ENCODE measurements around the gene ADRA1B. TPM values are rescaled to one million over a fixed set of nuclear protein-coding genes. Genes with fewer than 3 reads are reported as not detected.

Gene ADRA1B
- total RNA-seq, 1 experiment from 2014 or later, result 8.3 TPM

DNA sequence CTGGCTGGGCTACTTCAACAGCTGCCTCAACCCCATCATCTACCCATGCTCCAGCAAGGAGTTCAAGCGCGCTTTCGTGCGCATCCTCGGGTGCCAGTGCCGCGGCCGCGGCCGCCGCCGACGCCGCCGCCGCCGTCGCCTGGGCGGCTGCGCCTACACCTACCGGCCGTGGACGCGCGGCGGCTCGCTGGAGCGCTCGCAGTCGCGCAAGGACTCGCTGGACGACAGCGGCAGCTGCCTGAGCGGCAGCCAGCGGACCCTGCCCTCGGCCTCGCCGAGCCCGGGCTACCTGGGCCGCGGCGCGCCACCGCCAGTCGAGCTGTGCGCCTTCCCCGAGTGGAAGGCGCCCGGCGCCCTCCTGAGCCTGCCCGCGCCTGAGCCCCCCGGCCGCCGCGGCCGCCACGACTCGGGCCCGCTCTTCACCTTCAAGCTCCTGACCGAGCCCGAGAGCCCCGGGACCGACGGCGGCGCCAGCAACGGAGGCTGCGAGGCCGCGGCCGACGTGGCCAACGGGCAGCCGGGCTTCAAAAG lies 55.7 kb downstream of the ADRA1B start:
- Histone ChIP-seq H3K9me3 (ENCODE audit: control insufficient read depth, insufficient read depth, low read depth, low read length) (no peaks in the 10 kb centered on the region), H3K36me3 (ENCODE audit: control insufficient read depth, insufficient read depth, low read length) (no peaks in the 10 kb centered on the region), H3K4me3 (ENCODE audit: low read depth in 2 of 2, low read length in 2 of 2) (no peak overlapping the region), H3K4me1 (ENCODE audit: control insufficient read depth, insufficient read depth, low read length) (no peaks in the 10 kb centered on the region), H3K27me3 (ENCODE audit: control insufficient read depth, insufficient read depth, low read length) (0 out of 2 replicates have a peak, but pooled peaks cover 3% of the 10 kb centered on the region), H3K27ac (ENCODE audit: low read length) (no peak overlapping the region)
- DNase-seq (ENCODE audit: low read depth, low spot score), result no peak
- ATAC-seq, result 0 out of 2 replicates have a peak, but pooled peaks have one; percentile 67
- POLR2A ChIA-PET, result no interaction called here
- CTCF ChIA-PET, result no interaction called here
- in situ Hi-C loops (cut with HindIII; ENCODE audit: low pct_unique_long_range_greater_than_20kb, low sequenced_read_pairs), result no loop called here
- intact Hi-C loops (cut with micrococcal nuclease; ENCODE audit: unreplicated experiment), result no loop called here
- BruUV-seq (replicated peaks), result no TSS peak
- TF ChIP-seq TCF7L2 (IDR thresholded peaks at IDR 0.05; ENCODE audit: low read depth, low read length), result no peak
- no peak for TF ChIP-seq POLR2AphosphoS5 (IDR thresholded peaks at IDR 0.05; ENCODE audit: low read depth, low read length)
- no peak for TF ChIP-seq SIN3A (IDR thresholded peaks at IDR 0.05; ENCODE audit: borderline replicate concordance, insufficient read depth, low read depth, low read length)
- TF ChIP-seq, protein P1, sequence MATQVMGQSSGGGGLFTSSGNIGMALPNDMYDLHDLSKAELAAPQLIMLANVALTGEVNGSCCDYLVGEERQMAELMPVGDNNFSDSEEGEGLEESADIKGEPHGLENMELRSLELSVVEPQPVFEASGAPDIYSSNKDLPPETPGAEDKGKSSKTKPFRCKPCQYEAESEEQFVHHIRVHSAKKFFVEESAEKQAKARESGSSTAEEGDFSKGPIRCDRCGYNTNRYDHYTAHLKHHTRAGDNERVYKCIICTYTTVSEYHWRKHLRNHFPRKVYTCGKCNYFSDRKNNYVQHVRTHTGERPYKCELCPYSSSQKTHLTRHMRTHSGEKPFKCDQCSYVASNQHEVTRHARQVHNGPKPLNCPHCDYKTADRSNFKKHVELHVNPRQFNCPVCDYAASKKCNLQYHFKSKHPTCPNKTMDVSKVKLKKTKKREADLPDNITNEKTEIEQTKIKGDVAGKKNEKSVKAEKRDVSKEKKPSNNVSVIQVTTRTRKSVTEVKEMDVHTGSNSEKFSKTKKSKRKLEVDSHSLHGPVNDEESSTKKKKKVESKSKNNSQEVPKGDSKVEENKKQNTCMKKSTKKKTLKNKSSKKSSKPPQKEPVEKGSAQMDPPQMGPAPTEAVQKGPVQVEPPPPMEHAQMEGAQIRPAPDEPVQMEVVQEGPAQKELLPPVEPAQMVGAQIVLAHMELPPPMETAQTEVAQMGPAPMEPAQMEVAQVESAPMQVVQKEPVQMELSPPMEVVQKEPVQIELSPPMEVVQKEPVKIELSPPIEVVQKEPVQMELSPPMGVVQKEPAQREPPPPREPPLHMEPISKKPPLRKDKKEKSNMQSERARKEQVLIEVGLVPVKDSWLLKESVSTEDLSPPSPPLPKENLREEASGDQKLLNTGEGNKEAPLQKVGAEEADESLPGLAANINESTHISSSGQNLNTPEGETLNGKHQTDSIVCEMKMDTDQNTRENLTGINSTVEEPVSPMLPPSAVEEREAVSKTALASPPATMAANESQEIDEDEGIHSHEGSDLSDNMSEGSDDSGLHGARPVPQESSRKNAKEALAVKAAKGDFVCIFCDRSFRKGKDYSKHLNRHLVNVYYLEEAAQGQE (IDR thresholded peaks at IDR 0.05; ENCODE audit: insufficient read depth in 1 of 2, low read depth in 2 of 2, low read length in 1 of 2), result no peak
- TF ChIP-seq, protein P2, sequence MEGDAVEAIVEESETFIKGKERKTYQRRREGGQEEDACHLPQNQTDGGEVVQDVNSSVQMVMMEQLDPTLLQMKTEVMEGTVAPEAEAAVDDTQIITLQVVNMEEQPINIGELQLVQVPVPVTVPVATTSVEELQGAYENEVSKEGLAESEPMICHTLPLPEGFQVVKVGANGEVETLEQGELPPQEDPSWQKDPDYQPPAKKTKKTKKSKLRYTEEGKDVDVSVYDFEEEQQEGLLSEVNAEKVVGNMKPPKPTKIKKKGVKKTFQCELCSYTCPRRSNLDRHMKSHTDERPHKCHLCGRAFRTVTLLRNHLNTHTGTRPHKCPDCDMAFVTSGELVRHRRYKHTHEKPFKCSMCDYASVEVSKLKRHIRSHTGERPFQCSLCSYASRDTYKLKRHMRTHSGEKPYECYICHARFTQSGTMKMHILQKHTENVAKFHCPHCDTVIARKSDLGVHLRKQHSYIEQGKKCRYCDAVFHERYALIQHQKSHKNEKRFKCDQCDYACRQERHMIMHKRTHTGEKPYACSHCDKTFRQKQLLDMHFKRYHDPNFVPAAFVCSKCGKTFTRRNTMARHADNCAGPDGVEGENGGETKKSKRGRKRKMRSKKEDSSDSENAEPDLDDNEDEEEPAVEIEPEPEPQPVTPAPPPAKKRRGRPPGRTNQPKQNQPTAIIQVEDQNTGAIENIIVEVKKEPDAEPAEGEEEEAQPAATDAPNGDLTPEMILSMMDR (IDR thresholded peaks at IDR 0.05), result no peak

DNA sequence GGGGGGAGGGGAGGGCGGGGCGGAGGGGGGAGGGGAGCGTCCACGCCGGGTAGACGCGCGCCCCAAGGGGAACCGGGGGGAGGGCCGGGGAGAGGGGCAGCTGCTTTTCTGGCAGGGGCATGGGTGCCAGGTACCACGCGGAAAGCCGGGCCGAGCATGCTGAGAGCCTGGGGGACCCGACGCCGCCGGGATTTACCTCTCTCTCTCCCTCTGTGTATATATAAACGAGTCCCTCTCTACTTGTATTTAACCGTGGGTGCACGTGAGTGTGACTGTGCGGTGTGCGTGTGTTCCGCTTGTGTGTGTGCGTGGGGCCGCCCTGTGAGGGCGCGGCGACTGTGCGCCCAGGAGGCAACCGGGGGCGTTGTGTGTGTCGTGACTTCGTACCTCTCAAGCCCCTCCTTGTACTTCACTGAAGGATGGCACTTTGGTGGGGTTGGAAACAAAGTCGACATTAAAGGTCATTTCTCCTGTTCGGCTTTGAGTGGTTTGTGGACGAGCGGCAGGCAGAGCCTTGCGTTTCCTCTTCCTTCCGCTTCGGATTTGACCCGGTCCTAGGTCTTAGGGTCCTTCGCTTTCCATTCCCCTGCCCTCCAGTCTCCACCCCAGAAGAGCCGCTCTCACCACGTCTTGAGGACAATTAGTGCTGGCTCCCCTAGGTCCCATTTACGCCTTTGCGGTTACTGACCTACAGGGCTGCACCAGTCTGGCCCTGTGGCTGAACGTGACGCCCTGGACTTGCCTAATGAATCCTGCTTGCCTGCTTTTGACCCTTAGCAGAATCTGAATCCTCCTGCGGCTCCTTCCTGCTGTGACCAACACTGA lies 56.5 kb downstream of the ADRA1B start:
- 0 out of 2 replicates have a peak, but pooled peaks cover 3% of the 10 kb centered on the region for H3K27me3 ChIP-seq (ENCODE audit: control insufficient read depth, insufficient read depth, low read length)
- intact Hi-C loops (cut with micrococcal nuclease; ENCODE audit: unreplicated experiment) (no loop called here), in situ Hi-C loops (cut with HindIII; ENCODE audit: low pct_unique_long_range_greater_than_20kb, low sequenced_read_pairs) (no loop called here)
- no peaks in the 10 kb centered on the region for H3K4me1 ChIP-seq (ENCODE audit: control insufficient read depth, insufficient read depth, low read length)
- H3K27ac ChIP-seq (ENCODE audit: low read length), result no peak overlapping the region
- no peaks in the 10 kb centered on the region for H3K9me3 ChIP-seq (ENCODE audit: control insufficient read depth, insufficient read depth, low read depth, low read length)
- H3K4me3 ChIP-seq (ENCODE audit: low read depth in 2 of 2, low read length in 2 of 2), result no peak overlapping the region
- CTCF ChIA-PET, result no interaction called here
- BruUV-seq (replicated peaks), result no TSS peak
- TF ChIP-seq TCF7L2 (IDR thresholded peaks at IDR 0.05; ENCODE audit: low read depth, low read length), result no peak
- TF ChIP-seq POLR2AphosphoS5 (IDR thresholded peaks at IDR 0.05; ENCODE audit: low read depth, low read length), result no peak
- TF ChIP-seq, protein P2 (IDR thresholded peaks at IDR 0.05), result no peak
- TF ChIP-seq, protein P1 (IDR thresholded peaks at IDR 0.05; ENCODE audit: insufficient read depth in 1 of 2, low read depth in 2 of 2, low read length in 1 of 2), result no peak
- no peak for TF ChIP-seq SIN3A (IDR thresholded peaks at IDR 0.05; ENCODE audit: borderline replicate concordance, insufficient read depth, low read depth, low read length)
- DNase-seq (ENCODE audit: low read depth, low spot score), result no peak
- POLR2A ChIA-PET, result no interaction called here
- no peaks in the 10 kb centered on the region for H3K36me3 ChIP-seq (ENCODE audit: control insufficient read depth, insufficient read depth, low read length)
- no peak for ATAC-seq

Data from Panc1 (cell line).